Measurements from ENCODE around the gene TNFRSF14.

TNFRSF14 gene

DNA sequence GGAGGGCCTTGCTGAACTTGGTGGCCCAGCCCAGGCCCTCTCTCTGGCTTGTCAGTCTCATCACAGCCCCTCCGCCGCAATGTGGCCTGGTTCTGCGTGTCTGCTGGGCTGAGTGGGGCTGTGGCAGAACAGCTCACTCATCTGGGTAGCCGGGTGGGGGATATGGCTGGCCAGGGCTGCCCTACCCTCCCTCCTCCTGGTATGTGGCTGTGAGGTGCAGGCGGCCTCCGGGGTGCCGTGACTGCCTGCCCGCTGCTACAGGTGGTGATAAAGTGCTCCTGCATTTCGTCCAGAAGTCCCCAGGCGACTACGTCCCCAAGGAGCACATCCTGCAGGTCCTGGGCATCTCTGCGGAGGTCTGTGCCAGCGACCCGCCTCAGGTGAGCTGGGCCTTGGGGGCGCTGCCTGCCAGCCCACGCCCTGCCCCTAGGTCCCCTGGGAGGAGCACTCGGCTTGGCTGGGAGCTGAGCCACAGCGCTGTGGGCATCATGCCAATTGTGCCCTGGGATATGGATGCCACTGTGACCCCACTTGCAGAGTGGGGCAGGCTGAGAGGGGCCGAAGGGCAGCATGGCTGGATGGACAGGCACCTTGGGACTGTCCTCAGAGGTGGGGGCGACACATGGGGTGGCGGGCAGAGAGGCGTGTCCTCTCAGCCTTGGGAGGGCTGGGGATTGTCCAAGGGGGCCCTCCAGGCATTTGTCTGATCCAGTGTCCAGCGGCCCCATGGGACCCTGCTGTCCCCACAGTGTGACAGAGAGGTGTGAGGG lies 32.7 kb downstream of the TNFRSF14 start:
- TF ChIP-seq GATA2 (IDR thresholded peaks at IDR 0.05; ENCODE audit: low read depth, low read length): no peak
- no peak for TF ChIP-seq GATA3 (IDR thresholded peaks at IDR 0.05; ENCODE audit: low read depth, low read length)

DNA sequence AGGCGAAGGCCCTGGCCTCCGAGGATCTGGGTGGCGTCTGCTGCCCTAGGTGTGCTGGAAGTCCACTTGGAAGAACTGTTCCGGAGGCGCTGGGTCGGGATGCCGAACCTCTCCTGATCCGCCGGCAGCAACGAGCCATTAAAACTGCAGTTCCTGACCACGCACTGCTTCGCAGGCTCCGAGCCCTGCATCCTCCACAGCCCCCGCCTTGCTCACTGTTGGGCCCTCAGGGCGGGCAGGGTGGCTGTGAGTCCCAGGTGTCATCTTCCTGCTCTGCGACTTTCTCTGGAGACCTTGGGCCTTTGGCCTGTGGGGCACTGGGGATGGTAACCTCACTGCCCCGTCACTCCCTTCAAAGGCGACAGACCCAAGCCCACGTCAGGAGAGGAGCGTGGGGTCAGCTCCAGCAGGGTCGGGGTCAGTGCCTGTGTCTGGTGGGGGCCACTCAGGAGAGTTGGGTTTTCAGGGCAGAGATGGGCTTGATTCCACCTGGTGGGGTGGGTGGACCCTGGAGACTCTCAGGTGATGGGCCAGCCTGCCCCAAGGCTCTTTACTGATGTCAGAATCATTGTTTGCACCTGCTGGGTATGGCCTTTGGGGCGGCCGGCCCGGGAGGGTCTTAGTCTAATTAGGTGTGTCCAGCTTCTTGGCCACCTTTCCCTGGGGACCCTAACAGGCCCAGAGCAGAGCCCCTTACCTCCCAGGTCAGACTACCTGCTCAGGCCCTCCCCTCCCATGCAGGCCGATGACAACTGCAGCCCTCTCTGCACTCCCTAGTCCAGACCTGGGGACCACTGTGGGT lies 33.5 kb downstream of the TNFRSF14 start:
- TF ChIP-seq GATA2 (IDR thresholded peaks at IDR 0.05; ENCODE audit: low read depth, low read length): no peak
- TF ChIP-seq GATA3 (IDR thresholded peaks at IDR 0.05; ENCODE audit: low read depth, low read length): no peak

DNA sequence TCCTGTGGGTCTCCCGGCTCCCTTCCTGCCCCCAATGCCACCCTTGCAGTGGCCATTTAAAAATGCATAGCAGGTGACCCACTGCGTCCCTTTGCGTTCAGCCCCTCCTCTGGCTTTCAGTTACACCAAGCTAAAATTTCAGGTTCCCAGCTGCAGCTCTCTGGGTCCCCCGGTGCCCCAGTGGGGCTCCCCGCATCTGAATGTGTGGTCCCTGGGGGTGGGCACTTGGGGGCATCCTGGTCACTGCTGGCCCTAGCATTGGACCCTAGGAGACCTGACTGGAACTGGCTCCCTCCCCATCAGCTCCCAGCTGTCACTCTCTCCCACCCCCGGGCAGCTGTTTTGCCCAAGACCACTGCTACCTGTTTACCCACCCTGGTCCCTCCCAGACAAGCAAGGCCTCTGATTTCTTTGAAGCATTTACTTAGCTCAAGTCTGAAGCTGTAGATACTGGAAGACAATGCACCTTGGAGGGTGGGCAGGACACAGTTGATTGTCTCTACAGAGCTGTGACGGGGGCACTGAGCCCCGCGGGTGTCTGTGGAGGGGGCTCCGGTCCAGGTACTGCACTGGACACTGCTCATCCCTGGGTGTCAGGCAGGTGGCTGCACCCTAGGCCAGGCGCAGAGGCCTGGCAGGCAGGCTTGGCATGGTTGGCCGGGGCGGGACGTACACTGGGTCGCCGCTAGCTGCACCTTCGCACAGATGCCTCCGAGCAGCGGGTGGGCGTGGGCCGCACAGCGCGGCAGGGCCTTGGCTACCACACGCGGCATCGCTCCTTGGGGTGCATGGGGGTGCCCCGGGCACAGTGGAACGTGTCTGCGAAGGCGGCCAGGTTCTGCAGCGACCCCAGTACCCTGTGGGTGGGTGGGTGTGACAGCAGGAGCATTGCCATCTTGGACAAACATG lies 34.3 kb downstream of the TNFRSF14 start:
- no peak for TF ChIP-seq GATA2 (IDR thresholded peaks at IDR 0.05; ENCODE audit: low read depth, low read length)
- no peak for TF ChIP-seq GATA3 (IDR thresholded peaks at IDR 0.05; ENCODE audit: low read depth, low read length)

DNA sequence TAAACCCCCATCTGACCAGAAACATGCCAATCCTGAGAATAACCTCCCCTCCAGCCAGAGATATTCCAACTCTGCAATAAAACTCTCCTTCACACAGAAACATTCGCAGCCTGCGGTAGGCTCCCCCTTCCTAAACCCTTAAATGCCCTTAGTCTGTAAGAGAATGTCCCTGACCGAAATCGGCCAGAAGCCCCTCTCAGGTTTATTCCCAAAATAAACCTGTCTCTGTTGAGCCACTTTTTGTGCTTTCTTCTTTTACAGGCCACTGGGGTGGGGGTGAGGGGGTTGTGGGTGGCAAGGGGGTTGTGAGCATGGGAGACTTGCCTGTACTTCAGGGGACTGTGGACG lies 35.0 kb downstream of the TNFRSF14 start:
- TF ChIP-seq GATA2 (IDR thresholded peaks at IDR 0.05; ENCODE audit: low read depth, low read length): no peak
- no peak for TF ChIP-seq GATA3 (IDR thresholded peaks at IDR 0.05; ENCODE audit: low read depth, low read length)

DNA sequence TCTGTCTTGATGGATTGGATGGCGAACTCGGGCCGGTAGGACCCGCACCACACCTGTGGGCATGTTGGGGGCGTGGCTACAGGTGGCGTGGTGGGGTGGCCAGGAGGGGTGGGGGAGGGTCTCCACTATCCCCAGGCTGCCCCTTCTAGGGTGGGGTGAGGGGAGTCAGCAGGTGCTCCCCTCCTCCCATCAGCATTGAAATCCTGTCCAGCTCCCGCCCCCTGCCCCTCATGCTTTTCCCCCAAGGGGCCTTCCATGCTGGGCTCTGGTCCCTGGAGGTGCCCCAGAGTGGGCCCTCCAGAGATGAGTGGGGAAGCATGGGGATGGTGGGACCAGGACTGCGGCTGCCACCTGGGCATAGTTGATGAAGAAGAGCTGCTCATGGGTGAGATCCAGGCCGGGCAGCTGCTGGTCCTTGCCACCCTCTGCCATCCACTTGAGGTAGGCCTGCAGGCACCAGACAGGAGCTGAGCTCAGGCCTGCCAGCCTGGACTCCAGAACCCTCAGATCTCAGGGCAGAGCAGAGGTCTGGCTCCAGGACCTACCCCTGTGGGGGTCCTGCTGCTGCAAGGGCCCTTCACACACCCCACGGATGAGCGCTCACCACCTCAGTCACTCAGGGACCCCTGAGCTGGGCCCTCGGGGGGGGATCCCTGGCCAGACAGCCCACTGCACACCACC lies 35.5 kb downstream of the TNFRSF14 start:
- no peak for TF ChIP-seq GATA2 (IDR thresholded peaks at IDR 0.05; ENCODE audit: low read depth, low read length)
- TF ChIP-seq GATA3 (IDR thresholded peaks at IDR 0.05; ENCODE audit: low read depth, low read length): no peak

DNA sequence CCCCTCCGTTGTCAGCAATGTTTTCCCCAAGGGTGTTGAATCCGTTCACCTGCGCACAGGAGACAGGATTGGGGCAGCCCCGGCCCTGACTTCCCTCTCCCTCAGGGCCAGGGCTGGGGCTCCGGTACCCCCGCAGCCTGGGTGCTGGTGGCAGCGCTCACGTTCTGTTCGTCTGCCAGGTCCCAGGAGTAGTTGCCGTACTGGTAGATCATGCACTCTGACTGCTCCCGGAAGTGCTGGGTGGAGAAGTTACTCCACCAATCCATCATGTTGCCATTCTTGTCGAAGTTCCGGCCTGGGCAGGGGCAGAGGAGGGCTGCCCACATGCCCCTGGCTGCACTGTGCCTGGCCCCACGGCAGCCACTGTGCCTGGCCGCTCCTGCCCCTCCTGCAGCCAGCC lies 36.5 kb downstream of the TNFRSF14 start:
- TF ChIP-seq GATA3 (IDR thresholded peaks at IDR 0.05; ENCODE audit: low read depth, low read length) (no peak), GATA2 (IDR thresholded peaks at IDR 0.05; ENCODE audit: low read depth, low read length) (no peak)

DNA sequence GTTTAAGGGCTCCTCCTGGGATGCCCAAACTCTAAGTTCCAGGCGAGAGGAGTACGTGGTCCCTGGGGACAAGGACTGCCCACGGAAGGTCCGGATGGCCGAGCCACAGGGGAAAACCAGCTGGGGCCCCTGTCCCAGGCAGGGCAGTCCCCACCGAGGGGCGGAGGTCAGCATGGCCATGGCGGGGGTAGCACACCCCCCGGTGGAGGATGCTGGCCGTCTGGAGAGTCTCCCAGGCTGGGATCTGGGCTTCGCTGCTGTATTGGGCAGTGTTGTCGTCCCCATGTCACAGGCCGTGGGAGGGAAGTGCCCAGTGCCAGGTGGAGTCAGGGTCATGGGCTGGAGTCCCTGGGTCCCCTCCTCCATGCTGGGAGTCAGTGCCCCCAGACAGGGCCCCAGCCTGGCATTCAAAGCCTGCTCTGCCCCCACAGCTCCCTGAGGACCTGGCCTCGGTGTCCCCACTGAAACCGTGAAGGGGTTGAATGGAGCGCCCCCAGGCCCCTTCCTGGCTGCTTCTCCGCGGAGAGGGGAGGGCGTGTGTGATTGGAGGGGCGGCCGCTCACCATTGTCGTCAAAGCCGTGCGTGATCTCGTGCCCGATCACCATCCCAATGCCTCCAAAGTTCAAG lies 37.2 kb downstream of the TNFRSF14 start:
- TF ChIP-seq GATA2 (IDR thresholded peaks at IDR 0.05; ENCODE audit: low read depth, low read length): no peak
- no peak for TF ChIP-seq GATA3 (IDR thresholded peaks at IDR 0.05; ENCODE audit: low read depth, low read length)

DNA sequence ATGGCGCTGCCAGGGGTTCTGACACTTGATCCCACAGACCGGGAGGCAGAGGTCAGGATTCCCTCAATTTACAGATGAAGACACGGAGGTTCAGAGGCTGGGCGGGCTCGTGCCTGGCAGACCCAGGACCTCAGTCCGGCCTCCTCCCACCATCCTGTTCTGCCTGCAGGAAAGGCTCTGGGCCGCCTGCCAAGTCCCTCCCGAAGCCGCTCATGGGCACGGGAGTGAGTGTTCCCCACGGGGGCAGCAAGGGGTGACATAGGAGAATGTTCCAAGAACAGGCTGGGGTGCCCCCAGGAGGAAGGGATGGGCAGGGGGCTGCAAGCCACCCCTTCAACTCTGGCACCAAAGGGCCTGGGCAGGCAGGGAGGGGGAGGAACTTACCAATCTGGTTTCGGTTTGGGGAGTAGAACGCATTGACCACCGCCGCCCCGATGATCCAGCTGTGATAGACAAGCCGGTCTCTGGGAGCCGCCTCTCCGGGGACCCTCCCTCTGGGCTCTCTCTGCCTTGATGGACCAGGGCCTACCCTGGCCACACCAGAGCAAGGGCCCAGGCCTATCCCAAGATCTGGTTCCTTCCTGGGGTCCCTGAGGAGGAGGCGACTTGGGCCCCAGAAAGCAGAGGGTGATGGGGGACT lies 38.0 kb downstream of the TNFRSF14 start:
- TF ChIP-seq GATA3 (IDR thresholded peaks at IDR 0.05; ENCODE audit: low read depth, low read length) (no peak), GATA2 (IDR thresholded peaks at IDR 0.05; ENCODE audit: low read depth, low read length) (no peak)

DNA sequence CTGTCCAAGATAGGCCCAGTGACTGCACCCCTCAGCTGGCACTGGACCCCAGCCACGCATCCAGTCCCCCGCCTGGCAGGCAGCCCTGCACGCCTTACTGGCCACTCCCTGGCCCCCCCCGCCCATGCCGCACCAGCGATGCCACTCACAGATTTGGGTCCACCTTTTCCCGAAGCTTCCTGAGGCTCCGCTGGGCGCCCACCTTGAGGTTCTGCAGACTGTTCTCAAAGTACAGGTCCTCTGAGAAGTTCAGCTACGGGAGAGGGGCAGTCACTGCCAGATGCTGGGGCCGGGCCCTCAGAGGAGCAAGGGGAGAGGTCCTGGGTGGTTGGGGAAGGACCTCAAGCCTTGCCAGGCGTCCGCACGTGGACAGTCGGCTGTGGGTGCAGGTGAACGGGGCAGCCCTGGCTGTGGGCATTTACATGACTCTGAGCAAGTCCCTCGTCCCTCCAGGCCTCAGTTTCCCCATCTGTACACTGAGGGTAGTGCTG lies 38.5 kb downstream of the TNFRSF14 start:
- no peak for TF ChIP-seq GATA2 (IDR thresholded peaks at IDR 0.05; ENCODE audit: low read depth, low read length)
- TF ChIP-seq GATA3 (IDR thresholded peaks at IDR 0.05; ENCODE audit: low read depth, low read length): no peak

DNA sequence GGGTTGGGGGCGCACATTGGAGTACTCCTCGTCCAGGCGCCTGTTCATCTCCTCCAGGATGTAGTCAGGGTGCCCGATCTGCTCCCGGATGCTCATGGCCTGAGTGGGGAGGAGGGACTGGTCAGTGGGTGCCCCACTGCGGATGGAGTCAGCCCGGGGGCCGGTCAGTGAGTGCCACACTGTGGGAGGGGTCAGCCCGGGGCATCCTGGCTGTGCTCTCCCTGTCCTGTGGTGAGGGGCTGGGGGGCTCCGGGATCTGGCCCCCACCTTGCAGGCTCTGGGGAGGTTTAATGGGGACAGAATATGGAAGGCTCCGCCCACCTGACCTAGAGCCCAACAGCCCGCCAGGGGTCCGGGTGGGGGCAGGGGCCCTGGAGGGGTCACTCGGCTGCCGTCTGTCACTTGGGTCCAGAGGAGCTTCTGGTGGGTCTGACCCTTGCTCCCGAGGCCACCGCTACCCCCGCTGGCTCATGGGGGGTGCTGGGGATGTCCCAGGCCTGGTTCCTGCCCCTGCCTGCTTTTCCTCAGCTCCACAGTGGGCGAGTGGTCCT lies 39.2 kb downstream of the TNFRSF14 start:
- TF ChIP-seq GATA3 (IDR thresholded peaks at IDR 0.05; ENCODE audit: low read depth, low read length) (no peak), GATA2 (IDR thresholded peaks at IDR 0.05; ENCODE audit: low read depth, low read length) (no peak)

DNA sequence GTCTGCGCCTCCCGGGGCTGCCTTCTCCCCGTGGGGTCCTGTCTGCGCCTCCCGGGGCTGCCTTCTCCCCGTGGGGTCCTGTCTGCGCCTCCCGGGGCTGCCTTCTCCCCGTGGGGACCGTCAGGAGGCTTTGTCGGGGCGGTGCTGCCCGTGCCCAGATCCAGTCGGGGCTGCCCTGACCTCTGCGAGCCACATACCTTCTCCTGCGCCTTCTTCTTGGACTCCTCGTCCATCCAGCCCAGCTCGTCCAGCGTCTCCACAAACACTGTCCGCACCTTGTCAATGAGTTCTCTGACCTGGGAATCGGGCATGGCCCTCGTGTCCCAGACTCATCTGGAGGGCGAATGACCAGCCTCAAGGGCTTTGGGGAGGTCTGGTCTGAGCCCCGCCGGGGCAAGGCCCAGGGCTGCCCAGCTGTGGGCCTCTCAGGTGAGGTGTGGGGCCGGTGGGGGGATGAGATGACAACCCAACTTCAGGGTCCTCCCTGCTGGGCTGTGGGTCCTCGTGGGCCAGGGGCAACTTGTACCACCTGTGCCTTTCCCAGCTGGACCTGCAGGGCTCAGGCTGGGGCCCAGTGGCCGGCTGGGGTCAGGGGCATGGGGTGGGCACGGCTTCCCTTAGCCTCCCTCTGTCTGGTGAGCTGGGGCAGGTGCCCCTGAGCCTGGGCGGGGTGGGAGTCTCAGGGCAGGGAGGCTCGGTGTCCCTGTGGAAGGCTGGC lies 39.8 kb downstream of the TNFRSF14 start:
- no peak for TF ChIP-seq GATA3 (IDR thresholded peaks at IDR 0.05; ENCODE audit: low read depth, low read length)
